Hematopoietic multipotent progenitor cell (in vitro differentiated cells): ENCODE data around the gene ARMH4. TPM values are rescaled to one million over a fixed set of nuclear protein-coding genes. Genes with fewer than 3 reads are reported as not detected.

Experiments
- DNase-seq, 3 donors: peaks; one replicate each; pipeline ENCODE4 v3.0.0-alpha.2; 2011 to 2015; ENCODE audit warnings: low read depth in 2 of 3, low spot score in 2 of 3
- small RNA-seq: library from RNA; depleted of rRNA; stranded (forward); fragments of <200 nt; gene quantifications from one replicate; pipeline ENCODE3, GENCODE V24; 2012
- total RNA-seq: library from RNA; depleted of rRNA; stranded (reverse); fragments of >200 nt; gene quantifications from one replicate; pipeline ENCODE4 v1.2.3, GENCODE V29; 2012

ARMH4 gene
- total RNA-seq, 1 donor = 1.1 TPM

DNA sequence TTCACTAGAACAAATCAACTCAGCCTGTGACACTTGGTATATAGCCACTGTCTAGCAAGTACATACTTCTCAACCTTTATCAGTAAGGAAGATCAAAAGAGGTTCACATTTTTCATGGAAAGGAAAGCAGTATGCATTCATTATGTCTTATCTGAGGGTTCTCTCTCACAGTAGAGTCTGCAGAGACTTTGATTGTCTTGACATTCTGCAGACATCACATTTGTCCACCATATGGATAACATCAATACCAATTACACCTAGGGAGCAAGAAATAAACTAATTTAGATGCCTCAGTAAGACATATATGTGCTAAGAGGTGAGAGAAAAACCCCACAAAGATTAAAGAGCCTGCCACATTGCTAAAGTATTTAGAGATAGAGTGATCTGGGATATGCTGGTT is 175.3 kb downstream of the ARMH4 start:
- no peak for DNase-seq

DNA sequence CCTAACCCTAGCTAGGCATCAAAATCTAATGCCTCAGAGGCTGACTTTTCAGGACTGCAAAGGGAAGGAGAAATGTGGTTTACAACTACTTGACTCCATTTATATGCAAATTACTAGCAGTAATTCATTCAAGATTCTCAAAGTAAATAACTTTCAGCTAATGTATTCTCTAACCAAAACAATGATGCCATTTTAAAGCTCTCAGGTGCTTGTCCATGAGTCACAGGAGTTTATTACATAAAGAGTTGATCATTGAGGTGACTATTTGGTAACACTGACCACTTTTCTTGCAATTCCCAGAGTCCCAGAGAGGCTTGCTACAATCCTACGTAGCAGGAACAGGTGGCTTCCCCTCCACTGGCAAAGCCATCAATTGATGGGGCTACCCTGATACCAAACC is 177.1 kb downstream of the ARMH4 start:
- no peak for DNase-seq

DNA sequence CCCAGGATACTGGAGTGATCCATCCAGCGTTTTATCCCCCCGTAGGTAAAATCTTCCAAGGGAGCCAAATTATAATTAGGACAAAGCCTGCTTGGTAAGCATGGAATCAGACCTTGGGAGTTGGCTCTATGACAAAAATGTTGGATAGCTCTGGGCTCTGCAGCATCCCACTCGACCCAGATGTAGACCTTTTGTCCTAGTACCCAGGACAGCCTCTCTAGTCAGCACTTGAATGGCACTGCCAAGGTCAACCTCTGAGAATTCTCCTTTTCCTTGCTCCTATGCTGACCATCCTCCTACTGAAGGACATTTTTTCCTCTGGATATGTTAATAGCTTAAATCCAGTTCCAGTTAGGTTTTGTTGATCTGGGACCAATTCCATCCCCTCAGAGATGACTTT is 181.4 kb downstream of the ARMH4 start:
- no peak for DNase-seq

DNA sequence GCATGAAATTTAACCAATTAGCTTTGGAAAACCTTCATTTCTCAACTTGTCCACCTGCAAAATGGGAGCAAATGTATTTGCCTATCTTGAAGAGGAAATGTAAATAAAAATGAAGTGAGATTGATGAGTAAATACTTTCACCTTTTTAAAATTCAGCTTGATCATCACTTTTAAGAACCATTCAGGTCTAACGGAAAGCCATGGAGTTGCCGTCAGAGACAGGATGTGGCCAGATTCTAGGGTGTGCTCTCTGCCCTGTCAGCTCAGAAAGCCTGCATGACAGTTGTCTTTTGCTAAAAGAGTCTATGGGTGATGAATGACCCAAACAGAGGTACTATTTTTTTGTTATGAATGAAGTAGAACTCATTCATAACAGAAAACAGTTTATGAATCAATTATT is 181.8 kb downstream of the ARMH4 start:
- DNase-seq = no peak

DNA sequence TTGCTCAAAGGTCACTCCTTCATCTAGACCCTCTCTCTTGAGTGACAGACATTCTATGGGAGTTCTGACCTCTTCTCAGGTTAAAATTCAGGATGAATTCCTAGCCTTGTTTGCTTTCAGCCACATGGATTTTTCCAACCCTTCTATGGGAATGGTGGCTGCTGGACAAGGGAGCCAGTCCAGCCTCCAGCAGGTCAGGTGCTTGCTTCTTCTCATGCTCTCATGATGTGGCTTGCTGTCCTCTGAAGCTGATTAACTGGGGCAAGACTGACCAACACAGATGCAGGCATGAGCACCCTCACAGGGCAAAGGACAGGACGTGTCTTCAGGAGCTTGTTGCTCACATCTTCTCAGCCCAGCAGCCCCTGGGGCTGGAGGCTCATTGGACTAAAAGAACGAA is 188.9 kb downstream of the ARMH4 start:
- DNase-seq = no peak

DNA sequence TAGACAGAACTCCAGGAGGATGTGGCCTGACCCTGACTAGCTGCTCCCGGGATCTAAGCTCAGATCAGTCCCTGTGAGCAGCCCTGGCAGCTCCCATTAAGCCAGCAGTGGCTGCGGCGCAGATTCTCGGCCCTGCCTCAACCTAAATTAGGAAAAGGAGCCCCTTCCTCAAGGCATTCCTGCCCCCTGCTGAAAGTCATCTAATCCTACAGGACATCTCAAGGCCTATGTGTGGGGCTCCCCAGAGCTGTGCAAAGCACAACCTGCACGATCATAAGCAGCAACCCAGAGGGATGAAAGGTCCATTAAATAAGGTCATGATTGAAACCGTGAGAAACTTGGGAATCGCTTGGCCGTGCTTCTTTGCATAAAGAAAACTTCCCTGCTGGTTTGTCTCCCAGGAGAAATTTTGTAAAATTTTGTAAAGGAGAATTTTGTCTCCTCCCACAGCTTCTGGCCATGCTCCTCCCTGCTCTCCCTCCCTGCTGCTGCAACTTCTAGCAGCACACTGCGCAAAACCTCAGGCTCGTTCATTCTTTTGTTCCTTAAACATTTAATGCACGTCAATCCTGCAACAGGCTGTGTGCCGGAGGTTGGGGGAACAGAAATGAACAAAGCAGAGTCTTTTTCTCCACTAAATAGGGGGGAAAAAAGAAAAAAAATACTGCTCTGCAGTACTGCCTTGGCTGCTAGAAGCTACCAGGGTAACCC is 189.5 kb downstream of the ARMH4 start:
- no peak for DNase-seq

DNA sequence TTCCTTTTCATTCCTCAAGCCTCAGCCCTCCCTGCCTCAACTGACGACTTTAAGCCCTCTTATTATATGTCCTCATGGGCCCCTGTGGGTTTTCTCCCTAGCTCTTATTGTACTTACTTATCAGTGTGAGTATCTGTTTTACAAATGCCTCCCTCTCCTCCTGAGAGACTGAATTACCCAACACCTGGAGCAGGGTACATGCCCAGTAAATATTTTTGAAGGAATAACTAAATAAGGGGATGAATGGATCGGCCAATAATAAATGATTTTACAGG is 190.3 kb downstream of the ARMH4 start:
- DNase-seq = no peak

DNA sequence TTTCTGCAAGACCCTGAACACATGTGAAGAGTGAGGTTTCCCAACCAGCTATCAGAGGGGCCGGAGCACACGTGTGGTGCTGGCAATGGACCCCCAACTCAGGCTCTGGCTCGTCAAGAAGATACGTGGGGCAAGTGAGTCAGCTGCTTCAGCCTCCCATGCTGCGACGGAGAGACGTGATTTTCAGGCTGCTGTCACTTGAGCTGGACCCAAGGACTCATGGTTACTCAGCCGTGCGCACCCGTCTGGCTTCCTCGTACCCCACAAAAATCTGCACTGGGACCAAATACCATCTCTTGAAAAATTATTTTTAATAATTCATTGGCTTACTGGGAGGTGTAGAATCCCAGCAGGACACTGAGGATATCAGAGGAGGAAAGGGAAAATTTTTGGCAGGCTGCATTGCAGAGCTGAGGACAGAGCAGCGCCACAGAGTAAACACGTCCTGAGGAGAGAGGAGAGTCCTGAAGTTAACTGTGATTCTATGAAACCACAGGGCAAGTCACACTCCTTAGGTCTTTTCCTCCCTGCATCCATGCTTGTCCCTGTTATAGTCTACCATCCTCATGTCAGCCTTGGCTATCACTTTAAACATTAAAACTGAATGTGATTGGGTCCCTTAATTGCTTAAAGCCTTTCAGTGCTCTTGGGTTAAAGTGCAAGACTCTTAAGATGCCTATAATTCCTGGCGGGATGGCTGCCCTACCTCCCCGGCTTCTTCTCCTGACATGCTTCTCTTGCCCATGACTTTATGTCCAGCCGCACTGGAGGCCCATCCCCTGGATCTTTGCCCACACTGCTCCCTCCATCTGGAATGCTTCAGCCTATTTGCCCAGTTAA is 190.8 kb downstream of the ARMH4 start:
- DNase-seq = no peak

DNA sequence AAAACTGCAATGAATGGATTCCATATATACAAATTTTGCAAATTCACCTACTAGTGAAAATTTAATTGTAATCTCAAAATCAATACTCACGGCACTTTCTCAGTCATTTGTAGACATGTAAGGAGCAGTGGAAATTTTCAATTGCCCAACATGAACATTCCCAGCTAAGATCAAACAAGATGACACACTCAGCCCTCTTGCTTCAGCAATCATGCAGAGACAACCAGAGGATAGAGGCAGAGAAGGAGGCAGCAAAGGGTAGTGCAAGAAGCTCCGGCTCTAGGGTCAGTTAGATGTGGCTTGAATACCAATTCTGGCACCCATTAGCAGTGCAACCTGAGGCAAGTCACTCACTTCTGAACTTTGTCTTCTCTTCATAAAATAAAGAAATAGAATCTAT is 194.6 kb downstream of the ARMH4 start:
- DNase-seq = no peak

Small RNAs within 50 kb of the gene (small RNA-seq; reads per million reads assigned to genes)
- gene RN7SL598P = not detected

Other genes with a start within 250 kb of the ARMH4 start
- 11.6 TPM for gene ACTR10, start 47.9 kb upstream of the ARMH4 start, total RNA-seq
- gene PSMA3, start 92.6 kb upstream of the ARMH4 start, total RNA-seq = 39.3 TPM
- 14.0 TPM for gene ARID4A, start 146.3 kb upstream of the ARMH4 start, total RNA-seq
- 0.27 TPM for gene TOMM20L, start 243.7 kb upstream of the ARMH4 start, total RNA-seq